T-cell (primary cell): ENCODE measurements around the gene PAQR6. TPM values are rescaled to one million over a fixed set of nuclear protein-coding genes. Genes with fewer than 3 reads are reported as not detected.

Source experiments
- ATAC-seq, 4 experiments: fragments of 200-7000 bp in 3 of 4; fragments of 150-1000 bp in 1 of 4; cut with Tn5 transposase; replicated peaks in 1 of 4; 1 replicate in 3 of 4; 2 replicates in 1 of 4; pipeline ENCODE4 v1.10.0; 2021; ENCODE audit warnings: moderate library complexity in 3 of 4, mild to moderate bottlenecking in 2 of 4, moderate number of reproducible peaks in 1 of 4
- CTCF ChIA-PET, 2 donors: fragments of 300-600 bp; sonication (Branson Sonifier 250); formaldehyde crosslinking; loops; one replicate each; lab custom pipeline; 2022; ENCODE audit warnings: antibody characterized with exemption in 2 of 2; lab: Charles Lee
- POLR2A ChIA-PET, 2 donors: fragments of 300-600 bp; sonication (Branson Sonifier 250); formaldehyde crosslinking; loops; one replicate each; lab custom pipeline; 2022; ENCODE audit warnings: antibody characterized with exemption in 2 of 2; lab: Charles Lee
- DNase-seq, 35 experiments: peaks; one replicate each; pipeline versions ENCODE4 v3.0.0 to v3.0.0-alpha.2; 2013 to 2023
- H3K27ac ChIP-seq: one replicate; pipeline ENCODE4 v1.5.1; 2013; ENCODE audit warnings: low read length
- H3K27me3 ChIP-seq, 2 experiments: replicated peaks in 1 of 2; 1 replicate in 1 of 2; 2 replicates in 1 of 2; pipeline versions ENCODE4 v1.6.1 to v1.7.0; 2013; ENCODE audit warnings: low read length in 1 of 2, mixed read lengths in 1 of 2; ENCODE audit not compliant: control insufficient read depth in 2 of 2, insufficient read depth in 2 of 2; ENCODE audit errors: extremely low read depth in 1 of 2
- H3K36me3 ChIP-seq, 2 donors: 1 replicate in 1 of 2; 2 replicates in 1 of 2; pipeline versions ENCODE4 v1.6.1 to v1.7.0; 2013; ENCODE audit warnings: low read length in 1 of 2; ENCODE audit not compliant: control insufficient read depth in 2 of 2, insufficient read depth in 1 of 2; ENCODE audit errors: extremely low read depth in 1 of 2
- H3K4me1 ChIP-seq, 2 experiments: 1 replicate in 1 of 2; 2 replicates in 1 of 2; pipeline versions ENCODE4 v1.6.1 to v1.7.0; 2013; ENCODE audit warnings: low read length in 2 of 2, mixed read lengths in 1 of 2; ENCODE audit not compliant: insufficient read depth in 2 of 2, control insufficient read depth in 1 of 2; ENCODE audit errors: extremely low read depth in 1 of 2
- H3K4me3 ChIP-seq, 2 donors: 1 replicate in 1 of 2; 2 replicates in 1 of 2; pipeline versions ENCODE4 v1.5.1 to v1.7.0; 2013; ENCODE audit warnings: mild to moderate bottlenecking in 2 of 2, low read length in 1 of 2, moderate library complexity in 1 of 2; ENCODE audit not compliant: control insufficient read depth in 1 of 2; ENCODE audit errors: extremely low read depth in 1 of 2
- H3K9me3 ChIP-seq: 2 replicates; pipeline ENCODE4 v1.7.0; 2013
- H3K27ac Mint-ChIP-seq, 2 donors: one replicate each; pipeline ENCODE4 v1.8.0; 2020 to 2021; ENCODE audit warnings: mild to moderate bottlenecking in 2 of 2, mixed read lengths in 2 of 2
- H3K27me3 Mint-ChIP-seq, 2 donors: one replicate each; pipeline ENCODE4 v1.8.0; 2021 to 2022; ENCODE audit warnings: mixed read lengths in 2 of 2
- H3K36me3 Mint-ChIP-seq: one replicate; pipeline ENCODE4 v1.8.0; 2021; ENCODE audit warnings: mixed read lengths
- H3K4me1 Mint-ChIP-seq, 3 donors: one replicate each; pipeline ENCODE4 v1.8.0; 2020 to 2022; ENCODE audit warnings: mixed read lengths in 3 of 3, mild to moderate bottlenecking in 1 of 3
- H3K4me3 Mint-ChIP-seq, 3 donors: one replicate each; pipeline ENCODE4 v1.8.0; 2020 to 2022; ENCODE audit warnings: mild to moderate bottlenecking in 3 of 3, mixed read lengths in 3 of 3, moderate library complexity in 3 of 3
- H3K9me3 Mint-ChIP-seq, 3 donors: one replicate each; pipeline ENCODE4 v1.8.0; 2020 to 2022; ENCODE audit warnings: mixed read lengths in 3 of 3
- WGBS: methylation state at CpG from one replicate; pipeline ENCODE4 v1.1.5; 2013; ENCODE audit warnings: missing lambda C conversion rate; ENCODE audit not compliant: insufficient coverage; 5-methylcytosine and 5-hydroxymethylcytosine counted together
- total RNA-seq, 35 experiments: library from RNA in 6 of 35; stranded (reverse) in 6 of 35; fragments of 120-200 nt in 1 of 35; gene quantifications; one replicate each; pipeline versions ENCODE4 v1.2.1 to v1.2.4 and lab custom pipeline; 2013 to 2026

The PAQR6 gene
- total RNA-seq, 5 donors from 2014 or later (not counting 1 experiment from before 2014, with no cell fraction given), result 2.5 to 3.1 (median 2.9) TPM

GRCh38 chr1:156244126-156244525 lies 3.7 kb downstream of the PAQR6 start:
- no peak for DNase-seq
- no peaks in the 10 kb centered on the region for H3K27me3 Mint-ChIP-seq
- peaks cover 13% of the 10 kb centered on the region for H3K36me3 Mint-ChIP-seq
- ATAC-seq, result no peak
- peak overlapping the region in 2 of 3 donors; percentile 82 to 83 for H3K4me3 Mint-ChIP-seq
- peaks cover 4 to 21% of the 10 kb centered on the region in 2 experiments for H3K4me1 ChIP-seq
- peaks cover 0 to 9% of the 10 kb centered on the region in 2 experiments for H3K27me3 ChIP-seq
- no peak overlapping the region for H3K27ac Mint-ChIP-seq
- H3K4me3 ChIP-seq, result no peak overlapping the region
- CTCF ChIA-PET, result no interaction called here
- H3K36me3 ChIP-seq, result peaks cover 0 to 12% of the 10 kb centered on the region in 2 donors
- POLR2A ChIA-PET, result interaction anchor here in 1 of 2 donors (0.5 kb wide), 1 partner anchor 20 kb away, joined by 3 read pairs; no protein-coding TSS in a partner anchor
- H3K27ac ChIP-seq, result no peak overlapping the region
- H3K9me3 Mint-ChIP-seq, result no peaks in the 10 kb centered on the region
- peaks cover 13 to 22% (median 16%) of the 10 kb centered on the region in 3 donors for H3K4me1 Mint-ChIP-seq
- WGBS, result 100% methylated on average over 2 of the region's 2 CpGs
- no peaks in the 10 kb centered on the region for H3K9me3 ChIP-seq

DNA sequence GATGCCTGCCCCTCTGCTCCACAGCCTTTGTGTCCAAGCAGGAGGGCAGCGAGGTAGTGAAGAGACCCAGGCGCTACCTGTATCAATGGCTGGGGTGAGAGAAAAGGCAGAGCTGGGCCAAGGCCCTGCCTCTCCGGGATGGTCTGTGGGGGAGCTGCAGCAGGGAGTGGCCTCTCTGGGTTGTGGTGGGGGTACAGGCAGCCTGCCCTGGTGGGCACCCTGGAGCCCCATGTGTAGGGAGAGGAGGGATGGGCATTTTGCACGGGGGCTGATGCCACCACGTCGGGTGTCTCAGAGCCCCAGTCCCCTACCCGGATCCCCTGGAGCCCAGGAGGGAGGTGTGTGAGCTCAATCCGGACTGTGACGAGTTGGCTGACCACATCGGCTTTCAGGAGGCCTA lies 5.1 kb downstream of the PAQR6 start:
- peaks cover 13 to 22% (median 16%) of the 10 kb centered on the region in 3 donors for H3K4me1 Mint-ChIP-seq
- POLR2A ChIA-PET, result no interaction called here
- no peak for DNase-seq
- Histone ChIP-seq H3K27ac (no peak overlapping the region), H3K9me3 (no peaks in the 10 kb centered on the region), H3K4me1 (peaks cover 4 to 19% of the 10 kb centered on the region in 2 experiments), H3K4me3 (no peak overlapping the region), H3K27me3 (peaks cover 0 to 9% of the 10 kb centered on the region in 2 experiments), H3K36me3 (peaks cover 0 to 26% of the 10 kb centered on the region in 2 donors)
- H3K27ac Mint-ChIP-seq, result no peak overlapping the region
- no peak for ATAC-seq
- H3K27me3 Mint-ChIP-seq, result no peaks in the 10 kb centered on the region
- no peaks in the 10 kb centered on the region for H3K9me3 Mint-ChIP-seq
- H3K36me3 Mint-ChIP-seq, result peaks cover 21% of the 10 kb centered on the region
- no peak overlapping the region for H3K4me3 Mint-ChIP-seq
- CTCF ChIA-PET, result interaction anchor here in 1 of 2 donors (0.6 kb wide), 1 partner anchor 175 kb away, joined by 3 read pairs; no protein-coding TSS in a partner anchor
- 89% methylated on average over 7 of the region's 10 CpGs for WGBS

GRCh38 chr1:156241926-156242325 lies 5.9 kb downstream of the PAQR6 start, which contains the start of gene BGLAP:
BGLAP (plus strand) TSS chr1:156242184; CDS start chr1:156242232, 48 bp downstream.
- no peak within 1 kb of the TSS for H3K4me3 Mint-ChIP-seq
- Histone ChIP-seq H3K4me1 (peaks cover 4 to 19% of the 10 kb centered on the region in 2 experiments), H3K27me3 (peaks cover 0 to 9% of the 10 kb centered on the region in 2 experiments), H3K27ac (no peak within 1 kb of the TSS), H3K36me3 (peaks cover 0 to 32% of the 10 kb centered on the region in 2 donors), H3K9me3 (no peaks in the 10 kb centered on the region), H3K4me3 (no peak within 1 kb of the TSS)
- WGBS, result 81% methylated on average over 11 of the region's 14 CpGs
- no peaks in the 10 kb centered on the region for H3K9me3 Mint-ChIP-seq
- ATAC-seq (no peak), DNase-seq (no peak)
- peaks cover 26% of the 10 kb centered on the region for H3K36me3 Mint-ChIP-seq
- no peak within 1 kb of the TSS for H3K27ac Mint-ChIP-seq
- ChIA-PET POLR2A (no interaction called here), CTCF (no interaction called here)
- H3K27me3 Mint-ChIP-seq, result no peaks in the 10 kb centered on the region
- peaks cover 13 to 18% (median 16%) of the 10 kb centered on the region in 3 donors for H3K4me1 Mint-ChIP-seq

- H3K9me3 ChIP-seq, result no peaks in the 10 kb centered on the region
- Mint-ChIP-seq H3K4me1 (peaks cover 13 to 17% (median 16%) of the 10 kb centered on the region in 3 donors), H3K27me3 (no peaks in the 10 kb centered on the region), H3K36me3 (peaks cover 31% of the 10 kb centered on the region), H3K4me3 (no peak overlapping the region), H3K27ac (no peak overlapping the region), H3K9me3 (no peaks in the 10 kb centered on the region)
- H3K27ac ChIP-seq, result no peak overlapping the region
- H3K36me3 ChIP-seq, result peaks cover under 1 to 37% of the 10 kb centered on the region in 2 donors
- H3K27me3 ChIP-seq, result peaks cover 0 to 9% of the 10 kb centered on the region in 2 experiments
- DNase-seq (no peak), ATAC-seq (no peak)
- H3K4me3 ChIP-seq, result no peak overlapping the region
- peaks cover 4 to 18% of the 10 kb centered on the region in 2 experiments for H3K4me1 ChIP-seq
- WGBS, result 77% methylated on average over 15 of the region's 15 CpGs
- CTCF ChIA-PET, result no interaction called here
- POLR2A ChIA-PET, result no interaction called here
These were observed 6.5 kb downstream of the PAQR6 start for GRCh38 chr1:156241311-156241811.

GRCh38 chr1:156238248-156238647 lies 9.6 kb downstream of the PAQR6 start:
- no peak overlapping the region for H3K4me3 Mint-ChIP-seq
- H3K4me3 ChIP-seq, result no peak overlapping the region
- no peak overlapping the region for H3K27ac ChIP-seq
- H3K9me3 Mint-ChIP-seq, result no peaks in the 10 kb centered on the region
- H3K27me3 ChIP-seq, result peaks cover 0 to 3% of the 10 kb centered on the region in 2 experiments
- no peaks in the 10 kb centered on the region for H3K27me3 Mint-ChIP-seq
- ChIA-PET POLR2A (no interaction called here), CTCF (no interaction called here)
- H3K4me1 Mint-ChIP-seq, result no peaks in the 10 kb centered on the region
- peaks cover 40% of the 10 kb centered on the region for H3K36me3 Mint-ChIP-seq
- H3K36me3 ChIP-seq, result peaks cover 21 to 59% of the 10 kb centered on the region in 2 donors
- no peak for DNase-seq
- H3K27ac Mint-ChIP-seq, result no peak overlapping the region
- no peak for ATAC-seq
- no peaks in the 10 kb centered on the region for H3K9me3 ChIP-seq
- 100% methylated on average over 1 of the region's 5 CpGs for WGBS
- no peaks in the 10 kb centered on the region for H3K4me1 ChIP-seq

GRCh38 chr1:156236164-156236563 lies 11.7 kb downstream of the PAQR6 start:
- Histone ChIP-seq H3K36me3 (peaks cover 26 to 61% of the 10 kb centered on the region in 2 donors), H3K27ac (no peak overlapping the region), H3K4me3 (no peak overlapping the region), H3K4me1 (no peaks in the 10 kb centered on the region), H3K27me3 (peaks cover 0 to 3% of the 10 kb centered on the region in 2 experiments), H3K9me3 (no peaks in the 10 kb centered on the region)
- no peak for ATAC-seq
- Mint-ChIP-seq H3K27me3 (no peaks in the 10 kb centered on the region), H3K27ac (no peak overlapping the region), H3K9me3 (no peaks in the 10 kb centered on the region), H3K4me1 (no peaks in the 10 kb centered on the region), H3K36me3 (peaks cover 39% of the 10 kb centered on the region), H3K4me3 (no peak overlapping the region)
- 93% methylated on average over 11 of the region's 12 CpGs for WGBS
- CTCF ChIA-PET, result no interaction called here
- no peak for DNase-seq
- POLR2A ChIA-PET, result no interaction called here
